ENCODE results near the gene ATL1. TPM values are rescaled to one million over a fixed set of nuclear protein-coding genes. Genes with fewer than 3 reads are reported as not detected.

The ATL1 gene
- total and polyA plus RNA-seq, 4 donors, result 2.0 to 8.7 (median 4.7) TPM

DNA sequence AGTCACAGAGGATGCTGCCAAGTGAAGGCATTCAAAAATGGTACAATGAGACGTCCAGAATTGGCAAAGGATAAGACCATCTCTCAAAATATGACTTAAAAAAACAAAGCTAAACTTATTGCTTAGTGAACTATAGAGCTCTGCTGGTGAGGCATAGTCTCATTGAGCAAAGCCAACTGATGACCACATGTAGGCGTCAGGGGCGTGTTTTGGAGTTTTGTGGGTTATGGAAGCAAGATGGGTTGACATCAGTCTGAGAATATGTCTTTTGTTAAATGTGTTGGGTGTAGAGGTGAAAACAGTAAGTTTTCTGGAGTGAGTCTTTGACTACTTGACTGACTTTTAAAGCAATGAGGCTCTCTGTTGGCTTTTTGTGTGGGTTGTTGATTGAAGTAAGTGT, 47.2 kb downstream of the ATL1 start:
- DNase-seq (no peak), ATAC-seq (ENCODE audit: insufficient read depth, low FRiP score) (no peak)
- H3K36me3 ChIP-seq (ENCODE audit: control insufficient read depth in 4 of 4, insufficient read depth in 4 of 4, low read length in 4 of 4), result peaks cover 0 to 4% (median 0%) of the 10 kb centered on the region in 4 donors
- H3K4me1 ChIP-seq (ENCODE audit: control insufficient read depth in 5 of 5, insufficient read depth in 5 of 5, low read length in 5 of 5), result peaks cover 0 to 5% (median 0%) of the 10 kb centered on the region in 5 donors
- H3K9ac ChIP-seq (ENCODE audit: insufficient read depth in 1 of 2, low read length in 2 of 2), result no peak overlapping the region
- no peaks in the 10 kb centered on the region for H3K27me3 ChIP-seq (ENCODE audit: control insufficient read depth in 3 of 3, insufficient read depth in 3 of 3, low read length in 2 of 3)
- 87 to 94% methylated on average over 3 of the region's 3 CpGs for WGBS, 2 donors
- no peak overlapping the region for H3K27ac ChIP-seq (ENCODE audit: low read depth in 1 of 2, low read length in 1 of 2)
- no peak overlapping the region for H3K4me3 ChIP-seq
- no peaks in the 10 kb centered on the region for H3K9me3 ChIP-seq (ENCODE audit: control insufficient read depth in 4 of 4, insufficient read depth in 3 of 4, low read length in 3 of 4)
- TF ChIP-seq, protein P1, sequence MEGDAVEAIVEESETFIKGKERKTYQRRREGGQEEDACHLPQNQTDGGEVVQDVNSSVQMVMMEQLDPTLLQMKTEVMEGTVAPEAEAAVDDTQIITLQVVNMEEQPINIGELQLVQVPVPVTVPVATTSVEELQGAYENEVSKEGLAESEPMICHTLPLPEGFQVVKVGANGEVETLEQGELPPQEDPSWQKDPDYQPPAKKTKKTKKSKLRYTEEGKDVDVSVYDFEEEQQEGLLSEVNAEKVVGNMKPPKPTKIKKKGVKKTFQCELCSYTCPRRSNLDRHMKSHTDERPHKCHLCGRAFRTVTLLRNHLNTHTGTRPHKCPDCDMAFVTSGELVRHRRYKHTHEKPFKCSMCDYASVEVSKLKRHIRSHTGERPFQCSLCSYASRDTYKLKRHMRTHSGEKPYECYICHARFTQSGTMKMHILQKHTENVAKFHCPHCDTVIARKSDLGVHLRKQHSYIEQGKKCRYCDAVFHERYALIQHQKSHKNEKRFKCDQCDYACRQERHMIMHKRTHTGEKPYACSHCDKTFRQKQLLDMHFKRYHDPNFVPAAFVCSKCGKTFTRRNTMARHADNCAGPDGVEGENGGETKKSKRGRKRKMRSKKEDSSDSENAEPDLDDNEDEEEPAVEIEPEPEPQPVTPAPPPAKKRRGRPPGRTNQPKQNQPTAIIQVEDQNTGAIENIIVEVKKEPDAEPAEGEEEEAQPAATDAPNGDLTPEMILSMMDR (IDR thresholded peaks at IDR 0.05; ENCODE audit: control extremely low read depth, extremely low read depth), result no peak

DNA sequence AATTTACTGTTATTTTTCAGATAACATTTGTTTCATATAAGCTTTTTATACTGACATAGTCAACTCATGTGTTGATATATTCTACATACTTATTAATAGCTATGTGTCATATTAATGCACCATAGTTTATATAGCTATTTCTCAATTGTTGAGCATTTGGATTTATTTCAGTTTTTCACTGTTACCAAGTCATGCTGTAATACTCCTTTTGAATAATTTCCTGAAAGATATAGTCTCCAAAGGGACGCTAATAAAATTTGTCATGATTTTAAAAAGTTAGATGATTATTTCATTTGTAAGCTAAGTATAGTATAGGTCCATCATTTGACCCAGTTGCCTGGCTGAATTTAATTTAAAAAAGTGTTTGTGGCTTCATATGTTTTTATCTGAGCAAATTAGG, 47.8 kb downstream of the ATL1 start:
- no peak overlapping the region for H3K27ac ChIP-seq (ENCODE audit: low read depth in 1 of 2, low read length in 1 of 2)

DNA sequence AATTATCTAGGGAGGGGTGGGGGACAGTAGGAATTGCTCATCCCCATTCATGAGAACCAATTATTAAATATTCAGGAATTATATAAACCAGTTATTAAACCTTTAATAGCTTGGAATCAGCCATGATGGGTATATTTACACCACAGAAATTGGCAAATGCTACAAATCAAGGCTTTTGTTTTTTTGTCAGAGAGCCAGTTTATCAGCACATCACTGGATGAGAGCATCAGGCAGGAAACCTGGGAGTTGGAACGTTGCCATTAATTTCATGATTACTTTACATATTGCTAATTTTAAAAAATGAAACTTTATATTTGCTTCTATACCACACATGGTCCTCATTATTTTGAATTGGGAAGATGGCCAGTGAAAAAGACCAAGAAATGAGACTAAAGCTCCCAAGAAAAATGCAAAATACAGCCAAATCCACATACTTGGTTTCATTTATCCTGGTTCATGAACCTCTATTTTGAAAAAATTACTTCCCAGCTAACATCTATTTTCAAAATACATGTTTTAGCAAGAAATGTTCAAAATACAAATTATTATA, 48.4 kb downstream of the ATL1 start:
- Histone ChIP-seq H3K4me1 (ENCODE audit: control insufficient read depth in 5 of 5, insufficient read depth in 5 of 5, low read length in 5 of 5) (peaks cover 0 to 5% (median 0%) of the 10 kb centered on the region in 5 donors), H3K4me3 (no peak overlapping the region), H3K27ac (ENCODE audit: low read depth in 1 of 2, low read length in 1 of 2) (no peak overlapping the region), H3K36me3 (ENCODE audit: control insufficient read depth in 4 of 4, insufficient read depth in 4 of 4, low read length in 4 of 4) (peaks cover 0 to 4% (median 0%) of the 10 kb centered on the region in 4 donors), H3K9ac (ENCODE audit: insufficient read depth in 1 of 2, low read length in 2 of 2) (no peak overlapping the region), H3K27me3 (ENCODE audit: control insufficient read depth in 3 of 3, insufficient read depth in 3 of 3, low read length in 2 of 3) (no peaks in the 10 kb centered on the region), H3K9me3 (ENCODE audit: control insufficient read depth in 4 of 4, insufficient read depth in 3 of 4, low read length in 3 of 4) (no peaks in the 10 kb centered on the region)
- TF ChIP-seq, protein P1 (IDR thresholded peaks at IDR 0.05; ENCODE audit: control extremely low read depth, extremely low read depth), result no peak
- 71 to 82% methylated on average over 1 of the region's 1 CpG for WGBS, 2 donors
- DNase-seq (peak in 1 of 3 donors; percentile 5), ATAC-seq (ENCODE audit: insufficient read depth, low FRiP score) (no peak)

More for the DNA sequence above, 47.8 kb downstream of the ATL1 start:
- H3K27me3 ChIP-seq (ENCODE audit: control insufficient read depth in 3 of 3, insufficient read depth in 3 of 3, low read length in 2 of 3), result no peaks in the 10 kb centered on the region
- no peaks in the 10 kb centered on the region for H3K9me3 ChIP-seq (ENCODE audit: control insufficient read depth in 4 of 4, insufficient read depth in 3 of 4, low read length in 3 of 4)
- peaks cover 0 to 5% (median 0%) of the 10 kb centered on the region in 5 donors for H3K4me1 ChIP-seq (ENCODE audit: control insufficient read depth in 5 of 5, insufficient read depth in 5 of 5, low read length in 5 of 5)
- DNase-seq, result no peak
- no peak for ATAC-seq (ENCODE audit: insufficient read depth, low FRiP score)
- 96% methylated on average over 1 of the region's 1 CpG for WGBS, 2 donors
- H3K36me3 ChIP-seq (ENCODE audit: control insufficient read depth in 4 of 4, insufficient read depth in 4 of 4, low read length in 4 of 4), result peaks cover 0 to 4% (median 0%) of the 10 kb centered on the region in 4 donors
- H3K9ac ChIP-seq (ENCODE audit: insufficient read depth in 1 of 2, low read length in 2 of 2), result no peak overlapping the region
- TF ChIP-seq, protein P1 (IDR thresholded peaks at IDR 0.05; ENCODE audit: control extremely low read depth, extremely low read depth), result no peak
- H3K4me3 ChIP-seq, result no peak overlapping the region

DNA sequence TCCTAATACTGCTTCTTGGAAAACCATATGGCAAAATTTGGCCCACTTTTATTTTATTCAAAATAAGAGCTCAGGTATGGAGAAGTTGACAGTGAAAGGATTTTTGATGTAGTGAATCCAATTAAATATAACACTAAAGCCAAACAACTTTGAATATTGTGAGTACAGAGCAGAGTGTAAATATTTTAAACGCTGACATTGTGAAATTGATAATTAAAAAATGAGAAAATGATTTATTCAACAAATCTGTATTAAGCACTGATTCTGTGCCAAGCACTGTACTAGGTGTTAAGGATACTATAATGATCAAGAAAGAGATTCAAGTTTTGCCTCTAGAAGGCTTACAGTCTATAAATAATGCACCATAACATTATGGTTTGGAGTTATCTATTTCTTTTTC, 50.5 kb downstream of the ATL1 start:
- no peaks in the 10 kb centered on the region for H3K27me3 ChIP-seq (ENCODE audit: control insufficient read depth in 3 of 3, insufficient read depth in 3 of 3, low read length in 2 of 3)
- ATAC-seq (ENCODE audit: insufficient read depth, low FRiP score), result no peak

More for the DNA sequence above, 50.5 kb downstream of the ATL1 start:
- H3K9ac ChIP-seq (ENCODE audit: insufficient read depth in 1 of 2, low read length in 2 of 2), result no peak overlapping the region
- H3K4me1 ChIP-seq (ENCODE audit: control insufficient read depth in 5 of 5, insufficient read depth in 5 of 5, low read length in 5 of 5), result peaks cover 0 to 5% (median 0%) of the 10 kb centered on the region in 5 donors
- no peak overlapping the region for H3K4me3 ChIP-seq
- no peak for DNase-seq
- TF ChIP-seq, protein P1 (IDR thresholded peaks at IDR 0.05; ENCODE audit: control extremely low read depth, extremely low read depth), result no peak
- H3K36me3 ChIP-seq (ENCODE audit: control insufficient read depth in 4 of 4, insufficient read depth in 4 of 4, low read length in 4 of 4), result peaks cover 0 to 4% (median 0%) of the 10 kb centered on the region in 4 donors
- 88 to 92% methylated on average over 1 of the region's 1 CpG for WGBS, 2 donors
- H3K27ac ChIP-seq (ENCODE audit: low read depth in 1 of 2, low read length in 1 of 2), result no peak overlapping the region
- no peaks in the 10 kb centered on the region for H3K9me3 ChIP-seq (ENCODE audit: control insufficient read depth in 4 of 4, insufficient read depth in 3 of 4, low read length in 3 of 4)
